Liver (tissue), 9 donors: ENCODE data around the gene RASIP1. TPM values are rescaled to one million over a fixed set of nuclear protein-coding genes. Genes with fewer than 3 reads are reported as not detected.

Experiments
- DNase-seq: peaks from one replicate; pipeline ENCODE4 v3.0.0-alpha.2; 2017; ENCODE audit warnings: low spot score
- H3K27ac ChIP-seq, 2 donors: one replicate each; pipeline ENCODE4 v1.7.0; 2013; ENCODE audit warnings: inconsistent platforms in 2 of 2, low read length in 2 of 2, control low read depth in 1 of 2, low read depth in 1 of 2, mild to moderate bottlenecking in 1 of 2
- H3K27me3 ChIP-seq, 4 donors: one replicate each; pipeline versions ENCODE4 v1.6.1 to v1.7.0; 2013; ENCODE audit warnings: low read length in 3 of 4, inconsistent platforms in 1 of 4, mild to moderate bottlenecking in 1 of 4, moderate library complexity in 1 of 4; ENCODE audit not compliant: control insufficient read depth in 4 of 4, insufficient read depth in 4 of 4
- H3K36me3 ChIP-seq, 4 donors: one replicate each; pipeline versions ENCODE4 v1.6.1 to v1.7.0; 2013; ENCODE audit warnings: low read length in 3 of 4, mild to moderate bottlenecking in 3 of 4, low read depth in 1 of 4, moderate library complexity in 1 of 4; ENCODE audit not compliant: control insufficient read depth in 4 of 4, insufficient read depth in 3 of 4
- H3K4me1 ChIP-seq, 4 donors: one replicate each; pipeline versions ENCODE4 v1.6.1 to v1.7.0; 2013; ENCODE audit warnings: low read length in 3 of 4, mild to moderate bottlenecking in 3 of 4, moderate library complexity in 1 of 4; ENCODE audit not compliant: control insufficient read depth in 4 of 4, insufficient read depth in 4 of 4
- H3K4me3 ChIP-seq, 3 donors: one replicate each; pipeline versions ENCODE4 v1.6.1 to v1.7.0; 2013; ENCODE audit warnings: low read length in 3 of 3, control low read depth in 1 of 3, low read depth in 1 of 3, mild to moderate bottlenecking in 1 of 3
- H3K9ac ChIP-seq, 2 donors: one replicate each; pipeline ENCODE4 v1.7.0; 2013; ENCODE audit warnings: low read length in 2 of 2, mild to moderate bottlenecking in 2 of 2, moderate library complexity in 2 of 2, control low read depth in 1 of 2, low read depth in 1 of 2
- H3K9me3 ChIP-seq, 4 donors: one replicate each; pipeline versions ENCODE4 v1.6.1 to v1.7.0; 2013; ENCODE audit warnings: low read length in 3 of 4; ENCODE audit not compliant: control insufficient read depth in 4 of 4
- EGR1 ChIP-seq, 2 donors: IDR thresholded peaks; 2 replicates each; pipeline ENCODE4 v1.6.1; 2016 to 2018; ENCODE audit warnings: antibody characterized with exemption in 2 of 2, low read depth in 2 of 2
- FOXA1 ChIP-seq: IDR thresholded peaks from 2 replicates; pipeline ENCODE4 v1.6.1; 2016; ENCODE audit warnings: antibody characterized with exemption
- FOXA2 ChIP-seq: IDR thresholded peaks from 2 replicates; pipeline ENCODE4 v1.6.1; 2016; ENCODE audit warnings: antibody characterized with exemption
- GABPA ChIP-seq, 2 donors: IDR thresholded peaks in 1 of 2; conservative IDR thresholded peaks in 1 of 2; 2 replicates each; pipeline ENCODE4 v1.6.1; 2016; ENCODE audit warnings: antibody characterized with exemption in 2 of 2, mild to moderate bottlenecking in 1 of 2, moderate library complexity in 1 of 2
- HNF4A ChIP-seq, 2 donors: conservative IDR thresholded peaks; 2 replicates each; pipeline ENCODE4 v1.6.1; 2016; ENCODE audit warnings: antibody characterized with exemption in 2 of 2, mild to moderate bottlenecking in 2 of 2
- HNF4G ChIP-seq: IDR thresholded peaks from 2 replicates; pipeline ENCODE4 v1.6.1; 2016; ENCODE audit warnings: antibody characterized with exemption
- JUND ChIP-seq, 2 donors: IDR thresholded peaks; 2 replicates each; pipeline ENCODE4 v1.6.1; 2016; ENCODE audit warnings: antibody characterized with exemption in 2 of 2
- NR2F2 ChIP-seq: IDR thresholded peaks from 2 replicates; pipeline ENCODE4 v1.6.1; 2016; ENCODE audit warnings: antibody characterized with exemption
- RXRA ChIP-seq, 2 donors: IDR thresholded peaks; 2 replicates each; pipeline ENCODE4 v1.6.1; 2017 to 2018; ENCODE audit warnings: antibody characterized with exemption in 2 of 2, mild to moderate bottlenecking in 1 of 2
- SP1 ChIP-seq: IDR thresholded peaks from 2 replicates; pipeline ENCODE4 v1.6.1; 2018; ENCODE audit warnings: antibody characterized with exemption, mild to moderate bottlenecking
- TAF1 ChIP-seq: conservative IDR thresholded peaks from 2 replicates; pipeline ENCODE4 v1.6.1; 2016; ENCODE audit warnings: antibody characterized with exemption, mild to moderate bottlenecking
- YY1 ChIP-seq: IDR thresholded peaks from 2 replicates; pipeline ENCODE4 v1.6.1; 2016; ENCODE audit warnings: antibody characterized with exemption, mild to moderate bottlenecking
- WGBS: extraction: QIAGEN DNeasy Blood & Tissue Kit; methylation state at CpG from one replicate; pipeline ENCODE4 v1.1.7; 2013; 5-methylcytosine and 5-hydroxymethylcytosine counted together
- polyA plus RNA-seq, 2 donors: library from polyadenylated mRNA; stranded (reverse) in 1 of 2; unstranded in 1 of 2; fragments of 200-250 nt in 1 of 2; fragments of >200 nt in 1 of 2; fragmentation: Nextera tagmentation in 1 of 2; extraction: Ambion mirVana in 1 of 2; gene quantifications; one replicate each; pipeline versions ENCODE4 v1.2.1 to v1.2.3, GENCODE V29; 2013 to 2015
- total RNA-seq, 2 donors: library from RNA; depleted of rRNA; stranded (reverse); fragments of >200 nt; gene quantifications; one replicate each; pipeline ENCODE4 v1.2.3, GENCODE V29; 2014
- TF ChIP-seq, protein P1 (sequence below): IDR thresholded peaks from 2 replicates; pipeline ENCODE4 v1.6.1; 2016; ENCODE audit warnings: antibody characterized with exemption, mild to moderate bottlenecking
- TF ChIP-seq, protein P2 (sequence below): IDR thresholded peaks from 2 replicates; pipeline ENCODE4 v1.6.1; 2016; ENCODE audit warnings: antibody characterized with exemption
- TF ChIP-seq, protein P3 (sequence below): IDR thresholded peaks from 2 replicates; pipeline ENCODE4 v1.6.1; 2016; ENCODE audit warnings: antibody characterized with exemption
- TF ChIP-seq, protein P4 (sequence below): IDR thresholded peaks from 2 replicates; pipeline ENCODE4 v1.6.1; 2016; ENCODE audit warnings: antibody characterized with exemption
- donor health status: healthy.
- donor health status: healthy.
- donor health status: healthy.
- donor health status: healthy.
- donor health status: healthy.

RASIP1 gene
- total and polyA plus RNA-seq, 4 donors = 1.8 to 5.4 (median 4.5) TPM

DNA sequence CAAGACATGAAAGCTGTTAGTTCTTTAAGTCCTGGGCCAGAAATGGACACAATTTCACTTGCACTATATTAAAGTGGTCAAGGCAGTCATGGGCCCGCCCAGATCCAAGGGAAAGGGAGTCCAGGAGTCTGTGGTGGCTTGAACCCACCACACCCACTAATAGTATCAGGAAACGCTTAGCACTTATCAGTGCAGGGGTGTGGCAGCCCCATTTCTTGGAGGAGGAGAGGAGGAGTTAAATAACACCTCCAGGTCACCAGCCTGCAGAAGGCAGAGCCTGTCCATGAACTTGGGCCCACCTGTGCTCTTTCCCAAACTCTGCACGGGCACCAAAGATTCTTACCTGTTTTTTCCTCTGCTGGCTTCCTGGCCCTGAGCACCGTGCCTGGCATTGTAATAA lies 62.2 kb downstream of the RASIP1 start:
- Histone ChIP-seq H3K9ac (no peak overlapping the region), H3K4me1 (peaks cover 0 to 3% (median 0%) of the 10 kb centered on the region in 4 donors), H3K9me3 (no peaks in the 10 kb centered on the region), H3K27me3 (no peaks in the 10 kb centered on the region), H3K27ac (no peak overlapping the region), H3K4me3 (no peak overlapping the region), H3K36me3 (no peaks in the 10 kb centered on the region)
- DNase-seq = no peak
- 82% methylated on average over 4 of the region's 4 CpGs for WGBS
- TF ChIP-seq, protein P1, sequence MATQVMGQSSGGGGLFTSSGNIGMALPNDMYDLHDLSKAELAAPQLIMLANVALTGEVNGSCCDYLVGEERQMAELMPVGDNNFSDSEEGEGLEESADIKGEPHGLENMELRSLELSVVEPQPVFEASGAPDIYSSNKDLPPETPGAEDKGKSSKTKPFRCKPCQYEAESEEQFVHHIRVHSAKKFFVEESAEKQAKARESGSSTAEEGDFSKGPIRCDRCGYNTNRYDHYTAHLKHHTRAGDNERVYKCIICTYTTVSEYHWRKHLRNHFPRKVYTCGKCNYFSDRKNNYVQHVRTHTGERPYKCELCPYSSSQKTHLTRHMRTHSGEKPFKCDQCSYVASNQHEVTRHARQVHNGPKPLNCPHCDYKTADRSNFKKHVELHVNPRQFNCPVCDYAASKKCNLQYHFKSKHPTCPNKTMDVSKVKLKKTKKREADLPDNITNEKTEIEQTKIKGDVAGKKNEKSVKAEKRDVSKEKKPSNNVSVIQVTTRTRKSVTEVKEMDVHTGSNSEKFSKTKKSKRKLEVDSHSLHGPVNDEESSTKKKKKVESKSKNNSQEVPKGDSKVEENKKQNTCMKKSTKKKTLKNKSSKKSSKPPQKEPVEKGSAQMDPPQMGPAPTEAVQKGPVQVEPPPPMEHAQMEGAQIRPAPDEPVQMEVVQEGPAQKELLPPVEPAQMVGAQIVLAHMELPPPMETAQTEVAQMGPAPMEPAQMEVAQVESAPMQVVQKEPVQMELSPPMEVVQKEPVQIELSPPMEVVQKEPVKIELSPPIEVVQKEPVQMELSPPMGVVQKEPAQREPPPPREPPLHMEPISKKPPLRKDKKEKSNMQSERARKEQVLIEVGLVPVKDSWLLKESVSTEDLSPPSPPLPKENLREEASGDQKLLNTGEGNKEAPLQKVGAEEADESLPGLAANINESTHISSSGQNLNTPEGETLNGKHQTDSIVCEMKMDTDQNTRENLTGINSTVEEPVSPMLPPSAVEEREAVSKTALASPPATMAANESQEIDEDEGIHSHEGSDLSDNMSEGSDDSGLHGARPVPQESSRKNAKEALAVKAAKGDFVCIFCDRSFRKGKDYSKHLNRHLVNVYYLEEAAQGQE = no peak
- no peak for TF ChIP-seq SP1
- no peak for TF ChIP-seq NR2F2
- TF ChIP-seq FOXA2 = no peak
- TF ChIP-seq, protein P2, sequence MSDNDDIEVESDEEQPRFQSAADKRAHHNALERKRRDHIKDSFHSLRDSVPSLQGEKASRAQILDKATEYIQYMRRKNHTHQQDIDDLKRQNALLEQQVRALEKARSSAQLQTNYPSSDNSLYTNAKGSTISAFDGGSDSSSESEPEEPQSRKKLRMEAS = no peak
- TF ChIP-seq, protein P3, sequence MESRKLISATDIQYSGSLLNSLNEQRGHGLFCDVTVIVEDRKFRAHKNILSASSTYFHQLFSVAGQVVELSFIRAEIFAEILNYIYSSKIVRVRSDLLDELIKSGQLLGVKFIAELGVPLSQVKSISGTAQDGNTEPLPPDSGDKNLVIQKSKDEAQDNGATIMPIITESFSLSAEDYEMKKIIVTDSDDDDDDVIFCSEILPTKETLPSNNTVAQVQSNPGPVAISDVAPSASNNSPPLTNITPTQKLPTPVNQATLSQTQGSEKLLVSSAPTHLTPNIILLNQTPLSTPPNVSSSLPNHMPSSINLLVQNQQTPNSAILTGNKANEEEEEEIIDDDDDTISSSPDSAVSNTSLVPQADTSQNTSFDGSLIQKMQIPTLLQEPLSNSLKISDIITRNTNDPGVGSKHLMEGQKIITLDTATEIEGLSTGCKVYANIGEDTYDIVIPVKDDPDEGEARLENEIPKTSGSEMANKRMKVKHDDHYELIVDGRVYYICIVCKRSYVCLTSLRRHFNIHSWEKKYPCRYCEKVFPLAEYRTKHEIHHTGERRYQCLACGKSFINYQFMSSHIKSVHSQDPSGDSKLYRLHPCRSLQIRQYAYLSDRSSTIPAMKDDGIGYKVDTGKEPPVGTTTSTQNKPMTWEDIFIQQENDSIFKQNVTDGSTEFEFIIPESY = no peak
- TF ChIP-seq RXRA (IDR thresholded peaks at IDR 0.05) = no peak
- no peak for TF ChIP-seq FOXA1
- no peak for TF ChIP-seq EGR1 (IDR thresholded peaks at IDR 0.05; ENCODE audit: low read depth in 2 of 2)
- no peak for TF ChIP-seq YY1
- no peak for TF ChIP-seq HNF4G

DNA sequence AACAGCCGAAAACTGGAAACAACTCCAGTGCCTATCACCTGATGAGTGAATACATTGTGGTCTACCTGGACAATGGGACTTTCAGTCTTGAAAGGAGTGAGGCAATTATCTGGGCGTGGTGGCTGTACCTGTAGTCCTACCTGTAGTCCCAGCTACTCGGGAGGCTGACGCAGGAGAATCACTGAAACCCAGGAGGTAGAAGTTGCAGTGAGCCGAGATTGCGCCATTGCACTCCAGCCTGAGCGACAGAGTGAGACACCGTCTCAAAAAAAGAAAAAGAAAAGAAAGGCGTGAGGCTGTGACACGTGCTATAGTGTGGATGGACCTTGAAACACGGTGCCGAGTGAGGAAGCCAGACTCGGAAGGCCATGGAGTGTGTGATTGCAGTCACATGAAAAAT lies 63.5 kb downstream of the RASIP1 start:
- Histone ChIP-seq H3K9ac (no peak overlapping the region), H3K27me3 (no peaks in the 10 kb centered on the region), H3K4me3 (no peak overlapping the region), H3K9me3 (no peaks in the 10 kb centered on the region), H3K4me1 (peaks cover 0 to 3% (median 0%) of the 10 kb centered on the region in 4 donors), H3K27ac (no peak overlapping the region), H3K36me3 (no peaks in the 10 kb centered on the region)
- WGBS = 89% methylated on average over 13 of the region's 13 CpGs
- no peak for DNase-seq
- no peak for TF ChIP-seq YY1
- TF ChIP-seq, protein P1 = no peak
- TF ChIP-seq FOXA1 = no peak
- TF ChIP-seq FOXA2 = no peak
- TF ChIP-seq HNF4A (conservative IDR thresholded peaks at IDR 0.05) = no peak
- TF ChIP-seq TAF1 = no peak
- TF ChIP-seq GABPA (IDR thresholded peaks at IDR 0.05 in 1 of 2, conservative IDR thresholded peaks at IDR 0.05 in 1 of 2) = no peak
- no peak for TF ChIP-seq NR2F2
- TF ChIP-seq, protein P3 = no peak
- TF ChIP-seq, protein P4, sequence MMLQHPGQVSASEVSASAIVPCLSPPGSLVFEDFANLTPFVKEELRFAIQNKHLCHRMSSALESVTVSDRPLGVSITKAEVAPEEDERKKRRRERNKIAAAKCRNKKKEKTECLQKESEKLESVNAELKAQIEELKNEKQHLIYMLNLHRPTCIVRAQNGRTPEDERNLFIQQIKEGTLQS = no peak
- TF ChIP-seq HNF4G = no peak
- TF ChIP-seq, protein P2 = no peak
- TF ChIP-seq JUND (IDR thresholded peaks at IDR 0.05) = no peak
- TF ChIP-seq EGR1 (IDR thresholded peaks at IDR 0.05; ENCODE audit: low read depth in 2 of 2) = no peak
